Small intestine (tissue), 7 donors: Measurements from ENCODE around the gene SLIT2. TPM values are rescaled to one million over a fixed set of nuclear protein-coding genes. Genes with fewer than 3 reads are reported as not detected.

Source experiments
- DNase-seq, 2 donors: peaks; one replicate each; pipeline versions ENCODE4 v3.0.0 to v3.0.0-alpha.2; 2013
- FAIRE-seq: peaks from 2 replicates; lab custom pipeline; 2012; peaks lifted over from hg19 to GRCh38; lab: Jason Lieb, UNC
- H3K27ac ChIP-seq, 3 donors: one replicate each; pipeline ENCODE4 v1.5.1; 2013; ENCODE audit warnings: low read length in 2 of 3, mild to moderate bottlenecking in 2 of 3, control low read depth in 1 of 3, inconsistent platforms in 1 of 3, low read depth in 1 of 3, moderate library complexity in 1 of 3
- H3K27me3 ChIP-seq, 3 donors: one replicate each; pipeline ENCODE4 v1.6.1; 2013; ENCODE audit warnings: low read length in 3 of 3, inconsistent platforms in 1 of 3; ENCODE audit not compliant: control insufficient read depth in 3 of 3, insufficient read depth in 3 of 3
- H3K36me3 ChIP-seq, 3 donors: one replicate each; pipeline ENCODE4 v1.6.1; 2013; ENCODE audit warnings: low read length in 3 of 3, inconsistent platforms in 1 of 3, low read depth in 1 of 3, mild to moderate bottlenecking in 1 of 3, moderate library complexity in 1 of 3; ENCODE audit not compliant: control insufficient read depth in 3 of 3, insufficient read depth in 2 of 3
- H3K4me1 ChIP-seq, 3 donors: one replicate each; pipeline ENCODE4 v1.6.1; 2013; ENCODE audit warnings: low read length in 2 of 3, inconsistent platforms in 1 of 3, low read depth in 1 of 3, mild to moderate bottlenecking in 1 of 3, moderate library complexity in 1 of 3; ENCODE audit not compliant: control insufficient read depth in 3 of 3, insufficient read depth in 2 of 3
- H3K4me3 ChIP-seq, 3 donors: one replicate each; pipeline ENCODE4 v1.5.1; 2013; ENCODE audit warnings: low read length in 3 of 3, control low read depth in 1 of 3, inconsistent platforms in 1 of 3, low read depth in 1 of 3, mild to moderate bottlenecking in 1 of 3, moderate library complexity in 1 of 3
- H3K9me3 ChIP-seq, 2 donors: one replicate each; pipeline ENCODE4 v1.6.1; 2013; ENCODE audit warnings: low read depth in 1 of 2, low read length in 1 of 2; ENCODE audit not compliant: control insufficient read depth in 2 of 2, insufficient read depth in 1 of 2
- WGBS, 3 donors: extraction: QIAGEN DNeasy Blood & Tissue Kit; methylation state at CpG; one replicate each; pipeline ENCODE4 v1.1.7; 2013; 5-methylcytosine and 5-hydroxymethylcytosine counted together
- polyA plus RNA-seq, 4 donors: library from polyadenylated mRNA; stranded (reverse) in 3 of 4; unstranded in 1 of 4; fragments of 200-250 nt in 3 of 4; fragments of 120-200 nt in 1 of 4; gene quantifications; one replicate each; pipeline versions ENCODE4 v1.2.1 to v1.2.3, GENCODE V29; 2013
- donor health status: healthy with polysubstance abuse.
- donor health status: control.
- donor health status: control.
- donor health status: Bipolar disorder and iron deficiency.
- donor health status: healthy.

Gene SLIT2
- polyA plus RNA-seq, 4 donors, result 0.22 to 2.4 (median 0.99) TPM

GRCh38 chr4:20256381-20256881 lies 4.7 kb downstream of the SLIT2 start:
- WGBS, 3 donors, result 66 to 81% (median 69%) methylated on average over 2 of the region's 2 CpGs
- Histone ChIP-seq H3K27me3 (peaks cover 13 to 43% (median 18%) of the 10 kb centered on the region in 3 donors), H3K4me1 (peaks cover 0 to 25% (median 0%) of the 10 kb centered on the region in 3 donors), H3K27ac (no peak overlapping the region), H3K4me3 (no peak overlapping the region), H3K36me3 (no peaks in the 10 kb centered on the region), H3K9me3 (peaks cover 0 to 3% of the 10 kb centered on the region in 2 donors)
- FAIRE-seq, result no peak
- DNase-seq, result no peak

- peaks cover 0 to 4% (median 0%) of the 10 kb centered on the region in 3 donors for H3K4me1 ChIP-seq
- no peak for FAIRE-seq
- no peak overlapping the region for H3K27ac ChIP-seq
- H3K4me3 ChIP-seq, result no peak overlapping the region
- H3K27me3 ChIP-seq, result peaks cover under 1 to 14% (median 4%) of the 10 kb centered on the region in 3 donors
- H3K36me3 ChIP-seq, result no peaks in the 10 kb centered on the region
- peaks cover 0 to 3% of the 10 kb centered on the region in 2 donors for H3K9me3 ChIP-seq
- DNase-seq, result no peak
Observed at GRCh38 chr4:20259707-20260106, 8.0 kb downstream of the SLIT2 start.

GRCh38 chr4:20260821-20261220 lies 9.1 kb downstream of the SLIT2 start:
- no peak overlapping the region for H3K27ac ChIP-seq
- no peak for FAIRE-seq
- 35 to 61% (median 48%) methylated on average over 2 of the region's 2 CpGs for WGBS, 3 donors

GRCh38 chr4:20262221-20262620 lies 10.5 kb downstream of the SLIT2 start:
- H3K27ac ChIP-seq, result no peak overlapping the region
- H3K9me3 ChIP-seq, result no peaks in the 10 kb centered on the region
- WGBS, 3 donors, result 77 to 82% (median 80%) methylated on average over 2 of the region's 2 CpGs
- no peaks in the 10 kb centered on the region for H3K4me1 ChIP-seq
- FAIRE-seq (no peak), DNase-seq (no peak)
- no peaks in the 10 kb centered on the region for H3K36me3 ChIP-seq
- no peaks in the 10 kb centered on the region for H3K27me3 ChIP-seq
- no peak overlapping the region for H3K4me3 ChIP-seq

More at GRCh38 chr4:20260821-20261220, 9.1 kb downstream of the SLIT2 start:
- Histone ChIP-seq H3K27me3 (peaks cover 0 to 4% (median 0%) of the 10 kb centered on the region in 3 donors), H3K4me3 (no peak overlapping the region), H3K9me3 (no peaks in the 10 kb centered on the region), H3K4me1 (no peaks in the 10 kb centered on the region), H3K36me3 (no peaks in the 10 kb centered on the region)
- DNase-seq, result no peak

- Histone ChIP-seq H3K27me3 (no peaks in the 10 kb centered on the region), H3K36me3 (no peaks in the 10 kb centered on the region), H3K4me1 (no peaks in the 10 kb centered on the region), H3K27ac (no peak overlapping the region), H3K4me3 (no peak overlapping the region), H3K9me3 (no peaks in the 10 kb centered on the region)
- FAIRE-seq (no peak), DNase-seq (no peak)
Observed at GRCh38 chr4:20264688-20265087, 13.0 kb downstream of the SLIT2 start.

- WGBS, 3 donors, result 91 to 99% (median 97%) methylated on average over 1 of the region's 1 CpG
- Histone ChIP-seq H3K4me1 (no peaks in the 10 kb centered on the region), H3K36me3 (no peaks in the 10 kb centered on the region), H3K4me3 (no peak overlapping the region), H3K9me3 (no peaks in the 10 kb centered on the region), H3K27ac (no peak overlapping the region), H3K27me3 (no peaks in the 10 kb centered on the region)
- FAIRE-seq (no peak), DNase-seq (no peak)
Observed at GRCh38 chr4:20265726-20266125, 14.0 kb downstream of the SLIT2 start.

- DNase-seq (no peak), FAIRE-seq (no peak)
Observed at GRCh38 chr4:20266215-20267082, 14.7 kb downstream of the SLIT2 start.

GRCh38 chr4:20268028-20268427 lies 16.3 kb downstream of the SLIT2 start:
- Histone ChIP-seq H3K4me1 (no peaks in the 10 kb centered on the region), H3K9me3 (no peaks in the 10 kb centered on the region), H3K4me3 (no peak overlapping the region), H3K36me3 (no peaks in the 10 kb centered on the region), H3K27ac (no peak overlapping the region), H3K27me3 (no peaks in the 10 kb centered on the region)
- no peak for DNase-seq
- no peak for FAIRE-seq

More at GRCh38 chr4:20266215-20267082, 14.7 kb downstream of the SLIT2 start:
- H3K27ac ChIP-seq, result no peak overlapping the region
- no peaks in the 10 kb centered on the region for H3K27me3 ChIP-seq
- WGBS, 3 donors, result 59 to 81% (median 73%) methylated on average over 4 of the region's 4 CpGs
- no peak overlapping the region for H3K4me3 ChIP-seq
- H3K9me3 ChIP-seq, result no peaks in the 10 kb centered on the region
- no peaks in the 10 kb centered on the region for H3K36me3 ChIP-seq
- no peaks in the 10 kb centered on the region for H3K4me1 ChIP-seq
